Amygdala (tissue), 56 donors: ENCODE data around the gene PPFIBP2.
"Not testable (repeated sequence)": the region's sequence is repeated elsewhere in the genome, so short reads cannot be mapped to it uniquely, and the experiment has no call there.

Experiments
- DNase-seq, 56 donors: peaks; one replicate each; lab custom pipeline; 2025; lab: John Stamatoyannopoulos, UW

PPFIBP2 gene

DNA sequence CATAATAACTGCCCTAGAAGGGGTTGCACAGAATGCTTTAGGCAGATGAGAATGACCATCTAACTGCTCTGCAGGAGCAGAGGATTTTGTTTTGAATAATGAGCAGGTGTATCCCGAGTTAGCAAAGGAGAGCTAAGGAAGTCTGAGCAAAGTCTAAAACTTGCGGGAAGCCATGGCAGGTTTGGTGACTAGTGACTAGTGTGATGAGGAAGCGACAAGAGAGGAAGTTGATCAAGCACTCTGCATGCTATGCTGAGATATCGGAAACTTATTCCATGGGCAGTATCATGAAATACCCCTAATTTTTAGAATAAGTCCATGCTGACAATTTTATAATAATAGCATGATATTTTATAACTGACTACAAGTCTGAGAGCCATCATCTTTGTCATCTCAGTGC is 15.6 kb upstream of the PPFIBP2 start:
- no peak for DNase-seq

DNA sequence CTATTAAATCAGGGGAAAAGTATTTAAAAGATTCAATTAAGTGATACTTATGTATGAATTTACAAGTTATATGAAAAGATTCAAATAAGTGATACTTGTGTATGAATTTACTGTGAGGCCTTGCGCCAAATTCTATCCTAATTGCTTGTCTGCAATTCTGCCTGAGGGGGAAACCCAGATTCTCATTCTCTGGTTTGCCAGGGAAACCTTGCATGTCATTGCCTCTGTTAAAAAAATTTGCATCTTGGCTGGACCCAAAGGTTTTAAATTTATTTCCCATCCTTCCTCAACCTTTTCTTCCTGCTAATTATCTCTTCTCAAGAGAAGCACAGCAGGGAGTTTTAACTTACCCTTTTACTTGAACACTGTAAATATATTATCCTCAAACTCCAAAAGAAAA is 14.7 kb upstream of the PPFIBP2 start:
- no peak for DNase-seq

DNA sequence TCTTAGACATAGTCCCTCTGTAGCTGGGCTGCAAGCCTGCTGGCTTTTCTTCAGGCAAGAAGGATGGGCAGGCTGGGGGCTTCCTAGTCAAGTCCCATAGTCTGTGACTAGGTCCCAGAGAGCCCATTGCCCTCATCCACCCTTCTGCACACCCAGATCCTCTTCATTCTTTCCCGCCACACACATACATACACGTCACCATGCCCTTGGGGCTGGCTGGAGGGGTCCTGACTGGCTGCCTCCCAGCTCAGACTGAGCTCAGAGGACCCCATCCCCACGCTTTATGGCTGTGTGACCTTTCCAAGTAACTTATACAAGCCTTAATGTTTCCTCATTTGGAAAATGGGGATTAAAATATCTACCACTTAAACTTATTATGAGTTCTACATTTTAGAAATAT is 13.5 kb upstream of the PPFIBP2 start:
- DNase-seq: no peak

DNA sequence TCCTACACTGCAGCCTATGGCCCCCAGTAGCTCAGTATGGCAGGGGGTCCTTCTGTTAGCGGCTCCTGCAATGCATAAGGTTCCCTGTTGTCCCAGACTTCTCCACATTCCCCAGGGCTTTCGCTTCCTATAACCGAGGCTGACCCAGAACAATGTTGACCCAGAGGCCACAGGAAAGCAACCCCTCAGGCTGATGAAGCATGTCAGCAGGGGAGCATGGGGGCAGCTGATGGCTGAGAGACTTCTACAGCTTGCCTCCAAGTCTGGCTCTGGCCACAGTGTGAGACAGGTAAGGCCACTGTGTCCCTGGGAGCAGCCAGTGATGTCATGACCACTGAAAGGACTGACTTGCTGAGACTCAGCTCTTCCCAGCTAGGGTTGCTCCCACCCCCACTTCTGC is 12.5 kb upstream of the PPFIBP2 start:
- no peak for DNase-seq

DNA sequence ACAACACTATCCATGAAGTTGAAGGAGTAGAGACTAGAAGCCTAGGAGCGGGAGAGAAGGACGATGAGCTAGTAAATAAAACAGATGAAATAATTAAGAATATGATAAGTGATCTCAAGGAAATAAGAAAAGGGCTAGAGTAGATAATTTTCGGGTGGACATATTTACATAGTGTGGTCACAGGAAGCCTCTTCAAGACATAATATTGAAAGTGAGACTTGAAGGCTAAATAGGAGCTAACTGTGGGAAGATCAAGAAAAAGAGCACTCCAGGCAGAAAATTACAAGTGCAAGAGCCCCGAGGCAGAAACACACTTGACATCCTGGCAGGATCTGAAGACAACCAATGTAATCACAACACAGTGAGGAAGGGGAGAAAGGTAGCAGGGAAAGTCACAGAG is 11.9 kb upstream of the PPFIBP2 start:
- DNase-seq: no peak

DNA sequence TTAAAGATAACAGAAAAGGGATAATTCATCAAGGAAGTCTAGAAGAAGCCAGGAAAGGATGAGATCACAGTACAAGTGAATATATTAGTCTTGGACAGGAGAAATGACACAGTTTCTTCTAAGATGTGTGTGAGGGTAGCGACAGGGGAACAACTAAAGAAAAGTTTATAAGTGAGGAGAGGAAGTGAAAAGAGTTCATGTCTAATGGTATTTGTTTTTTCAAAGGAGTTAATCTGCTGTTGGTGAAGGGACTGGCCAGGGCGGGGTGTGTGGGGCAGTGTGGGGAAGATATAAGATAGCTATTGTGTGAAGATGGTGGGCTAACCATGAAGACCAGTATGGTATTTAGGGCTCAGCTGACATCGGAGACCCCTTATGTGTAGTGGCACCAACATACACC is 7.6 kb upstream of the PPFIBP2 start:
- DNase-seq: no peak

DNA sequence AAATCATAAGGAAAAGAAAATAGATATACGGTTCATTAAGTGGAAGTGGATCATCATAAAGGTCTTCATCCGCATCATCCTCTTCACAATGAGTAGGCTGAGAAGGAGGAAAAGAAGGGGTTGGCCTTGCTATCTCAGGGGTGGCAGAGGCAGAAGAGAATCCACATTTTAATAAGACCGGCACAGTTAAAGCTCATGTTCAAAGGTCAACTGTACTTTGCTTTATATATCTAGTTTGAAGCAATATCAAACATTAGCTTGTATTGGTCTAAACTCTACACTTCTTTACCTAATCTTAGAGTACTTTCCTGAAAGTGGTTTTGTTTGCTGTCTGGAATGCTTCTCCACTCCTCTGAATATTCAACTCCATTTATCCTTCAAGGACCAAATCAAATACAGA is 5.7 kb upstream of the PPFIBP2 start:
- DNase-seq: no peak

DNA sequence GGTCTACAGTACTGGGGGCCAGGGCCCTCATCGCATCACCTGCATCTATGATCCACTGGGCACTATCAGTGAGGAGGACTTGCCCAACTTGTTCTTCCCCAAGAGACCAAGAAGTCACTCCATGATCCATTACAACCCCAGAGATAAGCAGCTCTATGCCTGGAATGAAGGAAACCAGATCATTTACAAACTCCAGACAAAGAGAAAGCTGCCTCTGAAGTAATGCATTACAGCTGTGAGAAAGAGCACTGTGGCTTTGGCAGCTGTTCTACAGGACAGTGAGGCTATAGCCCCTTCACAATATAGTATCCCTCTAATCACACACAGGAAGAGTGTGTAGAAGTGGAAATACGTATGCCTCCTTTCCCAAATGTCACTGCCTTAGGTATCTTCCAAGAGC is 3.8 kb upstream of the PPFIBP2 start:
- DNase-seq: no peak

DNA sequence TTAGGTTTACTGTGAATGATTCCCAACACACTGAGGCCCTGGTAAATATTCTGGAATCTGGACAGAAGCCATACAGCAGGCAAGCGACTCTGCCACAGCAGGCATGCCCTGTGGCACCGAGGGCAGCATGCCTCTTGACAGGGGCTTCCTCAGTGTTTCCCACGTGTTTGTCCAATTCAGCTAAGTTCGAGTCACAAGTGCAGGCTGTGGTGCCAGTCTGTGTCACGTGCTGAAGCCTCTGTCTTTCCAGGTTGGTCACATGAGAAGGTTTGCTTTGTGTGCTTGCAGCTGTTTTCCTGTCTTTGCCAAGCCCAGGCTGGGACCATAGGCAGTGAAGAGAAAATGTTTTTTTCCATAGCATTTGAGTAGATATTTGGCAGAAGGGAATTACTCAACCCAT is 2.4 kb upstream of the PPFIBP2 start:
- DNase-seq: peak in 51 of 56 donors; percentile 10 to 87 (median 56)

DNA sequence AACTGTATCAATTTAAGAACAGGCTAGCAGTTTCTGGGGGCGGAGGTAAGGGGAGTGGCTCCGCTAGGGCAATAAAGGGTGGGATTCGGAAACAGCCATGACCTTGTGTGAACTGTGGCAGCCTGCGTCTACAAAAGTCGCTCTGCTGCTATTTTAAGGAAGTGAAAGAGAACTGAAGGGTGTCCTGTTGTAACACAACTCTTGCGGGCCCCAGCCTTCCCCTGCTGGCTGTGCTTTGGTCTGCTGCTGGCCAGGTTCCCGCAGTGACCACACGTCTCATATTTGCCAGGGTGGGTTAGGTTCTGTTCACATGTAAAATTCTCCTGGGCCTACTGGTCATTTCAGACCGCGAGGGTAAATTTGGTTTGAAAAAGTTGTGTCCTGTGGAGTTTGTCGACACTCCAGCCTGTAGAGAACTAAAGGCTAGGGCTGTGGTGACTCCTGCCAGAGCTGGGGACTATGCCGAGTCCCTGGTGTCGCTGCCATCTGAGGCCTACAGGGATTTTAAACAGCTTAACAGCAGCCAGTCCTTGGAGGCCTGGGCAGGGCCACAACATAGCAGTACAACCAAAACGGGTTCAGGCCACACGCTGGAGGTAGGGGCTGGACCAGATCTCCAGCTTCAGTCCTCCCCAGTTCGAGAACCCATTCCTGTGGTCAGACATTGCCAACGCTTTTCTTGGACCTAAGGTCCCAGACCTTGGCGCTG is 1.1 kb upstream of the PPFIBP2 start:
- peak in 44 of 56 donors; percentile 11 to 78 (median 52) for DNase-seq

DNA sequence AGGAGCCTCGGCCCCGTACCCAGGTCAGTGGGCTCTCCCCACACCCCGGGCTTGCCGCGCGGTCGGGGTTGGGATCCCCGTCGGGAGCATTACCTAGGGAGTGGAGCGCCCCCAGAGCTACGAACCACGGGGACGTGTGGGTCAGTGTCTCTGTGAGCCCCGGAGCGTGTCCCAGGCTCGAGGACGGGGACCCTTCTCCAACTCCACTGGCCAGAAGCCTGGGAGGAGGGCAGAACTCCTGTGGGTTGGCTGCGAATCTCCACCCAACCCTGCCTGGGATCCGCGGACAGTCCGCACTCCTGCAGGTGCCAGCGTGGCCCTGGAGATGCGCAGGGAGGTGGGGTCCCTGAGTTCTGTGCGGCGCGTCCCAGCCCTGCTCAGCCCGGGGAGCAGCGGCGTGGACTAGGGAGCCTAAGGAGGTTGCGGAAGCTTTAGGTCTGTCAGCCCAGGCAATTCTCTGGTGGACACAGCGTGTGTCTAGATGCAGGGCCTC is 346 bp downstream of the PPFIBP2 start:
- peak in 17 of 56 donors; percentile 21 to 71 (median 58) for DNase-seq

DNA sequence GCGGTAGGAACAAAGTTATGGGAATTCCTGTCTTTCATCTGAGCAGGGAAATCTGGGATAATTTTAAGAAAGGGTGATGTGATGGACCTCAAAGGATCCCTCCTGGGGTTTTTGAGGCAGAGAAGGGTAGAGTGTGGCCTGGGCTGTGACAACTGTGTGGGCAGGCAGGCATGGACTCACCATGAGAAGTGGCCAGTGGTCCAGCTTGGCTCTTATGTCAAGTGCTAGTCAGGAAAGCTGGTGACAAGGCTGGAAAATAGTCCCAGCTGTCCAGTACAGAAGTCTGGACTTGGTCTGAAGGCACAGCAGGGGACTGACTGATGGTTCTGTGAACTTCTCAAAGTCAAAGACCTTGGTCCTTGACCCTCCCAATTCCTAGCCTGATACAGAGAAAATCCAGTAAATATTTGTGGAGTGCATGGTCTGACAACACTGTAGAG is 1.7 kb downstream of the PPFIBP2 start:
- DNase-seq: no peak

DNA sequence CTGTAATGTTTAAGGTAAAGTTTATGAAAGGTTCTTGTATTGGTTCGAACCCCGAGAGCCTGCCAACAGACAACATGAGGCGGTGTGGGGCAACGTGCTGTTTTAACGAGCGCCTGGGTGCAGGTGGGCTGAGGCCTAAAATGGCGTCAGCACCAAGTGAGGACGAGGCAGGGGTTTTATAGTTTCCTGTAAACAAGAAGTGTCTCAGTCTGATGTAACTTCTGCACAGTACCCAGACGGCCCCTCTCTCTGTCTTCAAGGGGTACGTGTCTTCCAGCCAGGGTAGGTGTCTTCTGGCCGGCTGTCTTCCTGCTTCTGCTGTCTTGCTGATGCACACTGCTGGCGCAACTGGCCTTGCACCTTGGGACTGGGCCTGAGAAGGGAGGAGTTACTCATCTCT is 2.7 kb downstream of the PPFIBP2 start:
- DNase-seq: no peak

DNA sequence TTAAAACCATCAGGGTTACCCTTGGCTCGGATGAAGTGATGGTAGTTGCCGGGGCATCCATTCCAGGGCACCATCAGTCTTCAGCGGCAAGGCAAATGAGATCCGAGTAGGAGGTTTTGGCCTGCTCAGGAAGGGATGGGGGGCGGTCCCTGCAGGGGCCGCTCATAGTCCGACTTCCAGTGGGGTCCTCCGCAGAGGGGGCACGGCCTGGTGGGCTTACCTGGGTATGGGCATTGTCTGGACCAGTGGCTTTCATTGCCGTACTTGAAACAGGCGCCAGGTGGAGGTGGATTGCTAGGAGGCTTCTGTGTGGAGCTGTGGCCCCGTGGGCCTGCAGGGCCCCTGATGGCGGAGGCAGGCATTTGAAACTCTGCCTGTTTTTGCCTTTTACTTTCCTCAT is 3.9 kb downstream of the PPFIBP2 start:
- DNase-seq: not testable (repeated sequence)

DNA sequence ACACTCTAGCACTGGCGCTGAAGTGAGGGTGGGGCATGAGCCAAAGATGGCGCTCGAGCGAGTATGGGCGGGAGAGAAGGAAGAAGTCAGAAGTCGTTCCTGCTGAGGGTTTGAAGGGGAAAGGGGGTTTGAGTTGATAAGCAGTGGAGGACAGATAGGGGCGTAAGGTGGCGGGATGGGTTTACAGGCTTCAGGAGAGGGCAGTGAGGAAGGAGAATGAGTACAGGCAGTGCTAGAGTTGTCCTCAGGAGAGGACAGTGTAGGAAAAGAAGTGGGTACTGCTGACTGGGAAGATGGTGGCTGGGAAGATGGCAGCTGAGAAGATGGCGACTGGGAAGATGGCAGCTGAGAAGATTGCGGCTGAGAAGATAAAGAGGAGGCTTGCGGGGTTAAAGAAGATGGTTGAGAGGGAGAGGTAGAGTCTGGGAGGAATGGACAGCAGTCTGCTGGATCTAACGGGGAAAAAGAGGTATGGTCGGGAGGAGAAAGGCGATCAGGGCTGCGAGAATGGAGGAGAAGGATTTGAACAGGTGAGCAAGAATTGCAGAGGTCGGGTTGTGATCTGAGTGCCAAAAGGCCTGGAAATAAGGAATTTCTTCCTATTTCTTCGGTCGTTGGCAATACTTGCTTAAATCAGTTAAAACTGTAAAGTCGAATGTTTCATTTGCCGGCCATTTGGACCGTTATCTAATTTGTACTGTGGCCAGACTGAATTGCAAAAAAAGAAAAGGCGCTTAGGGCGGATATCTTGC is 5.2 kb downstream of the PPFIBP2 start:
- no peak for DNase-seq

DNA sequence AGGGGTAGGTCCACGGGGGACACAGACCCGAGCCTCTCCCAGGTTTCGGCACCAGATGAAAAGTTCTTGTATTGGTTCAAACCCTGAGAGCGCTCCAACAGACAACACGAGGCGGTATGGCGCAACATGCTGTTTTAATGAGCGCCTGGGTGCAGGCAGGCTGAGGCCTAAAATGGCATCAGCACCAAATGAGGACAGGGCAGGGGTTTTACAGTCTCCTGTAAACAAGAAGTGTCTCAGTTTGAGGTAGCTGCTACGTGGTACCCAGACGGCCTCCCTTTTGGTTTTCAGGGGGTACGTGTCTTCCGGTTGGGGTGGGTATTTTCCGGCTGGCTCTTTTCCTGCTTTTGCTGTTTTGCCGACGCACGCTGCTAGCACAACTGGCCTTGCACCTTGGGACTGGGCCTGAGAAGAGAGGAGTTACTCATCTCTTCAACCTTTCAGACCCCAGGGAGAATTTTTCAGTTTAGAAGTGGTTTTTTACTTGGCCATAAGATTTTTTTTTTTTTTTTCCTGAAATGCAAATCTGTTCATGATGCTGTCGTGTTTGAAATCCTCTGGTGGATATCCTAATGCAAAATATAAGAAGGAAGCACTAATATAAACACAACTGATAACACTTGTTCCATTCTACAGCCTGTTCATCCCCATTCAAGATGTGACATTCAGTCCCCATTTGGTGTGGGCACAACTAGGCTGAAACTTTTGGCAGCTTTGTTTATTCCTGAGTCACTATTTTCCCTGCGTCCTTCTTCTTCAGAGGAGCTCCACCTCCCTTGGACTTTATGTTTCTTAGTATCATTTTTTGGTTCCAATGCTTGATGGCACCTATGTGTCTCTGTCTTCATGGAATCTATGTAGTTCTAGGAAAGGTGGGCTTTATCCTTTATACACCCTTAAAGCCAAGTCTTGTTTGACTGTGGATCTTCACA is 6.5 kb downstream of the PPFIBP2 start:
- DNase-seq: no peak

DNA sequence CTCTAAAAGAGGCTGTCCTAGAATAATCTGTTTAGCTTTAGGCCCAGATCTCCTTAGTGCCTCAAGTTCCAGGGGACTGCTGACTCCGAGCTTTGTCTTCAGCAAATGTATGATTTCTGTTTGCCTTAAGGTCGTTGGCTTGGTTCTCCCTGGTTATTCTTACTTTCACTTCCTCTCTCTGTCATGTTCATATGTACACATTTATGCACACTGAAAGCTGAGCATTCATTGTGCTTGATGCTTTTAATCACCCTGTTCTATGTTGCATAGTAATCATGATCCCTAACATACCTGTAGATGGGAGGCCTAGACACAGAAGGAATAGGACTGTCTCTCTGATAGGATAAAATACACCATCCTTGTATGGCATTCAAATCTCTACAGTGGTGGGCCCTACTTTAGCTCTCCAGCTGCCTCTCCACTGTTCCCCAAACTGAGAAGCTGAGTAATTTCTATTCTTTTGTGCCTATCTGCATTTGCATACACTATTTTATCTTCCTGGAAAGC is 7.2 kb downstream of the PPFIBP2 start:
- no peak for DNase-seq

DNA sequence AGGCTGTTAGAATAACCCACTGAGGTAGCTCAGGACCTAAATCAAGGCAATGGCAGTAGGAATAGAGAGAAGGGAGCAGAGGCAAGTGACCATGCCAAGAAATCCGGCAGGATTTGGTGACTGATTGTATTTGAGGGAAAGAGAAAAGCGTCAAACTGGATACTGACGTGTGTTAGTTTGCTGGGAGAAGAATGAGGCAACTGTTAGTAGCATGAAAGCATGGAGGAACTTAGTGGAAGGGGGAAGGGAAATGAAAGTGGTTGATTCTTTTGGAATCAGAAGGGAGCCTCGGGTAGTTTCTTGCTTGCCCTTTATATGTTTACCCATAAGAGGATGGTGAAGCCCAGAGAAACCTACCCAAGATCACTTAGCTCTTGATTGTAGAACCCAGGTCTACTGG is 8.3 kb downstream of the PPFIBP2 start:
- peak in 3 of 56 donors; percentile 12 to 25 (median 16) for DNase-seq

DNA sequence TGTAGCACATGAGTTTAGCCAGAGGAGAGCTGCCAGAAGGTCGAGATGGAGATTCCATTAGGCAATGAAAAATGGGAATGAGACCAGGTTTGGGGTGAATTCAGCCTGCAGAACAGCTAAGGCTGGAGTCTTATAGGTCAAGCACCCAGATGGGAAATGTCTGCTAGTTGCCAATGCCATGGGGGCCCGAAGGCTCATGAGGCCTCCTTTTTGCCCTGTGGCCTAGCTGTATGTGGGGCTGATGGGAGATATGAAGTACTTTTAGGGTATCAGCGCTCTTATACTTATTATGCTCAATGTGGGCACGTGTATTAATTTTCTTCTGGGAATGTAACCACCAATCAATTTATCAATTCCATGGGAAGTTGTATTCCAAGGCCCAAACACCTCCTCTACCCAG is 8.7 kb downstream of the PPFIBP2 start:
- no peak for DNase-seq

DNA sequence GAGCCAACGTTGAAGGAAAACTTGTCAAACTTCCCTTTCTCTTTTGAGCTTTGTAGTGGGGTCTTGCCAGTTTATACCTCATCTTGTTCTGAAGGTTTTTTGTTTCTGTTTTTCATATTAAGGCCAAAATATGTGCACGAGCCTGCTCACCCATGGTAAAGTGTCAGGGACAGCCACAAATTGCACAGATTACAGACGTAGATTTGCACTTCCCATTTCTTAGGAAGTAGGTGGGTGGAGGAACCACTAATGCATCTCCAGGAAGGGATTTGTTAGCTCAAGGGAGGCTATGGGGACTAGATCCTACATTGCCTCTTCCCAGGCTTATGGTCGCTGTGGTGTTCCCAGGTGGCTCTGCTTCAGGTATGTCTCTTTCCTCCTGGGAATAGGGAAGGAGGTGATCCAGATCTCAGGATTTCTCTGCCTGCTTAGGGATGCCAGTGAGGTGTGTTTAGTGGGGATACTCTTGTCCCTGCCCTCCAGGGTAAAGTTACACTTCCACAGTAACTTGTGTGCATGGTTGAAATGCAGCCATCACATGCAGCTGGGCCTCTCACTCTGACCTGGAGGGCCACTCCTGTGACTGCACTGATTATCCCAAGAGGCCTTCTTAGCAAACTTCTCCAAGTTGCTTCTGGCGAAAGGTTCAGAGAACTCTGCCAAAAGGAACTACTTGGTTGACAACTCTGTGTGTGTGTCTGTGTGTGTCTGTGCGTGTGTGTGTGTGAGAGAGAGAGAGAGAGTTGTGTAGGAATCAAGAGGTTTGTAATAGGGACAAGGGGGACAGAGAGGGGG is 9.8 kb downstream of the PPFIBP2 start:
- no peak for DNase-seq
